AG04449 (cell line): ENCODE results near the gene CXorf66.

Experiments used
- CTCF ChIA-PET: fragments of 350-600 bp; formaldehyde crosslinking; extraction: SDS; loops from one replicate; lab custom pipeline; 2021; ENCODE audit warnings: antibody characterized with exemption; lab: Yijun Ruan, JAX
- POLR2A ChIA-PET: fragments of 400-600, 350-600 bp; formaldehyde crosslinking; extraction: SDS; loops from one replicate; lab custom pipeline; 2020; ENCODE audit warnings: antibody characterized with exemption, inconsistent platforms; lab: Yijun Ruan, JAX
- DNase-seq: peaks from one replicate; pipeline ENCODE4 v3.0.0-alpha.2; 2010; ENCODE audit warnings: low read depth, low spot score
- H3K4me3 ChIP-seq: 2 replicates; pipeline ENCODE4 v1.5.1; 2011; ENCODE audit warnings: low read depth, mild to moderate bottlenecking, control low read depth, low read length
- TF ChIP-seq, protein P1 (sequence below): IDR thresholded peaks from one replicate; pipeline ENCODE4 v1.5.1; 2011; ENCODE audit warnings: mild to moderate bottlenecking, moderate library complexity, low read length, control low read depth, inconsistent platforms; ENCODE audit not compliant: insufficient read depth; ENCODE audit errors: missing control alignments

CXorf66 gene, protein sequence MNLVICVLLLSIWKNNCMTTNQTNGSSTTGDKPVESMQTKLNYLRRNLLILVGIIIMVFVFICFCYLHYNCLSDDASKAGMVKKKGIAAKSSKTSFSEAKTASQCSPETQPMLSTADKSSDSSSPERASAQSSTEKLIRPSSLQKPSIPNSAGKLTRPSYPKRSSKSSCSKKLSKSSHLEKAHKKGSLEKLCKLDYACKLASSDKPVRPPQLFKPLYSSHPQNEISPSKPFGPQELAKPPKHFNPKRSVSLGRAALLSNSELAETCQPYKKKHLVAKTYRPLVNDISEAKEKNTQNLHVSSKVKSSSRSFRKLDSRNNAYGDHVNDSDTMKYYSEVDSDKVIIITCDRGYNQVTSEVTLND

DNA sequence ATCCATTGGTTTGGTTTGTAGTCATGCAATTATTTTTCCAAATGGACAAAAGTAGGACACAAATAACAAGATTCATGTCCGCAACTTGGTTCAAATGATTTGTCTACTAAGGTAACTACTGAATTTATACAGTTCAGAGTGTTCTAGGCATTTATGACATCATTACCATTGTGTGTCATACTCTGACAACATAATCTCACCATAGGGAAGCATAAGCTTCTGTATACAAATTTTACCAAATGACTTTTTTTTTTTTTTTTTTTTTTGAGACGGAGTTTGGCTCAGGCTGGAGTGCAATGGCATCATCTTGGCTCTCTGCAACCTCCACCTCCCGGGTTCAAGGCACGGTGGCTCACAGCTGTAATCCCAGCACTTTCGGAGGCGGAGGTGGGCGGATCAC is at the start of gene CXorf66:
Gene CXorf66, minus strand, starts transcription at position 101 of the 400 bp plus-strand sequence. Its CDS starts 25 bp downstream, at position 76.
- H3K4me3 ChIP-seq: no peak within 1 kb of the TSS
- ChIA-PET CTCF (interaction anchor here (1.5 kb wide), 1 partner anchor 163 kb away, joined by 3 read pairs; no protein-coding TSS in a partner anchor), POLR2A (no interaction called here)
- TF ChIP-seq, protein P1, sequence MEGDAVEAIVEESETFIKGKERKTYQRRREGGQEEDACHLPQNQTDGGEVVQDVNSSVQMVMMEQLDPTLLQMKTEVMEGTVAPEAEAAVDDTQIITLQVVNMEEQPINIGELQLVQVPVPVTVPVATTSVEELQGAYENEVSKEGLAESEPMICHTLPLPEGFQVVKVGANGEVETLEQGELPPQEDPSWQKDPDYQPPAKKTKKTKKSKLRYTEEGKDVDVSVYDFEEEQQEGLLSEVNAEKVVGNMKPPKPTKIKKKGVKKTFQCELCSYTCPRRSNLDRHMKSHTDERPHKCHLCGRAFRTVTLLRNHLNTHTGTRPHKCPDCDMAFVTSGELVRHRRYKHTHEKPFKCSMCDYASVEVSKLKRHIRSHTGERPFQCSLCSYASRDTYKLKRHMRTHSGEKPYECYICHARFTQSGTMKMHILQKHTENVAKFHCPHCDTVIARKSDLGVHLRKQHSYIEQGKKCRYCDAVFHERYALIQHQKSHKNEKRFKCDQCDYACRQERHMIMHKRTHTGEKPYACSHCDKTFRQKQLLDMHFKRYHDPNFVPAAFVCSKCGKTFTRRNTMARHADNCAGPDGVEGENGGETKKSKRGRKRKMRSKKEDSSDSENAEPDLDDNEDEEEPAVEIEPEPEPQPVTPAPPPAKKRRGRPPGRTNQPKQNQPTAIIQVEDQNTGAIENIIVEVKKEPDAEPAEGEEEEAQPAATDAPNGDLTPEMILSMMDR: no peak
- DNase-seq: no peak

DNA sequence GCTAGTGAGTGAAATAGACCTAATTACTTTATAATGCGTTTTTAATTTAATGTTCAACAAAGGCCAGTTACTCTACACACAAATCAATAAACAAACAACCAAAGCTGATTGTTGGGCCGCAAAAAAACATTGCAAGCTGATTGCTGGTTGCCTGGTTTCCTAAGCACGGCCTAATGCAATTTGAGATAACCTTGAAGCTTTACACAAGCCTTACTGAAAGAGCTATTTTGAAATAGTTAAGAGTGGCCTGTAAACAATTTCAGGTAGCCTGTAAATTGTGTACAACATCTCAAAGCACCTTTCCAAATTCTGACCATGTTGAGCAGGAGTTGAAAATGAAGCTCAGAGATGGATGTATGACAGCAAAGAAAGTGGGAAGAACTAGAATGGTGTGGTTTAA is 17.5 kb upstream of the CXorf66 start:
- CTCF ChIA-PET: no interaction called here
- POLR2A ChIA-PET: no interaction called here
- TF ChIP-seq, protein P1: no peak
- no peak overlapping the region for H3K4me3 ChIP-seq
- no peak for DNase-seq

DNA sequence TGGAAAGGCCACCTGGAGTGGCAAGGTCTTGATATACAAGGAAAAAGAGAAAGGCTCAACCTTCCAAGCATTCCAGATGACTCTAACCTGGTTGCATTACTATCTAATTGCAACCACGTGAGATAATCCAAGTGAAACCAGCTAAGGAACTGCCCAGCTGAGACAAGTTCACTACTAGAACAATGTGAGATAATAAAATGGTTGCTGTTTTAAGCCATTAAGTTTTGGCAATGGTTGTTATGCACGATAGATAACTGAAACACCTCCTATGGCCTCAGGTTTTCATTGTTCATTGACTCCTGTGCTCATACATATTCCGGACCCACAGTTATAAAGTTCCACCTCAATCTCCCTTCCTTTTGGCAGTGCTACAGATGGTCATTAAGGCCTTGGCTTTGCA is 9.2 kb upstream of the CXorf66 start:
- ChIA-PET CTCF (no interaction called here), POLR2A (no interaction called here)
- no peak for DNase-seq
- H3K4me3 ChIP-seq: no peak overlapping the region
- TF ChIP-seq, protein P1: no peak

DNA sequence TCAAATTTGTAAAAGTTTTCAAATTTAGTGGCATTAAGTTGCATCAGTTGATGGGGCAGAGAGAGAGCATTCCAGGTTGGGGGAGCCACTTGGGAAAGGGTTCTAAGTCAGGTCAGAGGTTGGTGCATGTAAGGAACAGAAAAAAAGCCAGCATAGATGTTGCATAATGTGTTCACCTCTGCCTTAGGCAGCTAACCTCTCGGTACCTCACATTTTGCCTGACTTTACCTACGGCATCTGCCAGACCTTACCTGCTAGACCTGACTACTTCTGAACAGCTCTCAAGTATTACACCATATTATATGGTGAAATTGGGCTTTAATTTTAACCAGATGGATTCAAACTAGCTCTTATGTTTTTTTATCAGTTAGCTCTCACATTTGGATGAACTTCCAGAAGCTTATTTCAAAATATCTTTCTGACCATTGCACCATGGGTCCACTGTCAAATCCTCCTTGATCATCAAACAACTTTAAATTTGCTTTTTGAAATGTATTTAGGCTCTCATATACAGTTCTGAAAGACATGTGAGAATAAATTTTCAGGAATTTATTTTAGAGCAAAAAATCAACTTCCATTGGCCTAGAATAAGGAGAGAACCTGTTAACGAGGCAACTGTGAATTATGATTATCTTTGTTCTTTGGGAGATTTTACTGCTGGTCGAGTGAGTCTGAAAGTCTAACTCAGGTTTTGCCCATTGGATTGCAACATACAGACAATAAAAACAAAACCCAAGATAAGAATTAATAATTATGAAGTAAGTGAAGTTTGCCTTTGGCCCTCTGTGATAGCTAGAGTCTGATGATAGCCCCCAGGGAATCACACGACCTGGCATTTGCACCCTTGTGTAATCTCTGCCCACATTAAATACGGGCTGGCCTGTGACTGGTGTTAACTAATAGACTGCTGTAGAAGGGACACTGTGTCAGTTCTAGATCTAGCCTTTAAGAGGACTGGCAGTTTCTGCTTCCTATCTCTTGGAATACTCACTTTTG is 7.6 kb upstream of the CXorf66 start:
- TF ChIP-seq, protein P1: no peak
- no peak for DNase-seq
- ChIA-PET POLR2A (no interaction called here), CTCF (no interaction called here)
- no peak overlapping the region for H3K4me3 ChIP-seq

DNA sequence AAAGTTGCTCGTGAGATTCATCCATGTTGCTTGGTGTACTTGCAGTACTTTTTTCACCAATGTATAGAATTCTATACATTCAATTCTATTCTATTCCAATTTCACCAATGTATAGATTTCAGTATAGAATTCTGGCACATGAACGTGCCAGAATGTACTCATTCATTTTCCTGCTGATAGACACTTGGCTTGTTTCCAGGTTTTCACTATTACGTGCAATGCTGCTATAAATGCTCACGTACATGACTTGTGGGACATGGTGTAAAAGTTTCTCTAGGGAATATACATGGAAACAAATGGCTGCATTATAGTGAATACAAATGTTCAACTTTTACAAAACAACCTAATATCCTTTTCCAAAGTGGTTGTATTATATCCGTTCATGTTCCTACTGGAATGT is 6.8 kb upstream of the CXorf66 start:
- H3K4me3 ChIP-seq: no peak overlapping the region
- CTCF ChIA-PET: interaction anchor here (1.6 kb wide), 1 partner anchor 1196 kb away, joined by 4 read pairs; no protein-coding TSS in a partner anchor
- no peak for DNase-seq
- TF ChIP-seq, protein P1: no peak
- POLR2A ChIA-PET: no interaction called here
